ENCODE data around the gene PDE8A. TPM values are rescaled to one million over a fixed set of nuclear protein-coding genes. Genes with fewer than 3 reads are reported as not detected.

Gene PDE8A
- total and polyA plus RNA-seq, 2 donors (not counting 3 experiments of a cell fraction or from before 2014, with no cell fraction given) = 21.3 to 45.7 TPM

- no TSS peak for BruUV-seq (replicated peaks)
- intact Hi-C loops (cut with micrococcal nuclease) = no loop called here
Observed at GRCh38 chr15:85071504-85071903, 89.8 kb downstream of the PDE8A start.

More at GRCh38 chr15:85071504-85071903, 89.8 kb downstream of the PDE8A start:
- Histone ChIP-seq H3K4me1 (ENCODE audit: control insufficient read depth, extremely low read depth, insufficient read depth, low read length) (no peaks in the 10 kb centered on the region), H3K27ac (ENCODE audit: insufficient read depth, low read depth, low read length) (no peak overlapping the region), H3K9me1 (replicated peaks; ENCODE audit: control insufficient read depth, extremely low read depth, insufficient read depth, low read length) (no peaks in the 10 kb centered on the region), H3K36me3 (ENCODE audit: control insufficient read depth in 2 of 2, extremely low read depth in 1 of 2, insufficient read depth in 2 of 2, low read length in 2 of 2) (peaks cover 0 to 6% of the 10 kb centered on the region in 2 experiments), H3K9ac (replicated peaks; ENCODE audit: extremely low read depth, insufficient read depth, low read length) (no peak overlapping the region), H3K9me3 (replicated peaks; ENCODE audit: control insufficient read depth, insufficient read depth, low read length) (no peaks in the 10 kb centered on the region), H3K4me2 (ENCODE audit: insufficient read depth, low read length) (no peak overlapping the region), H4K20me1 (replicated peaks; ENCODE audit: control insufficient read depth, extremely low read depth, insufficient read depth, low read length) (no peaks in the 10 kb centered on the region), H3K79me2 (ENCODE audit: control insufficient read depth, insufficient read depth, low read length) (no peaks in the 10 kb centered on the region), H3K27me3 (ENCODE audit: control insufficient read depth in 2 of 2, insufficient read depth in 2 of 2, low read length in 2 of 2) (no peaks in the 10 kb centered on the region), H3K4me3 (replicated peaks in 1 of 3; ENCODE audit: insufficient read depth in 1 of 3, low read depth in 1 of 3, low read length in 3 of 3) (no peak overlapping the region), H2AFZ (ENCODE audit: low read depth, low read length) (no peak overlapping the region)
- POLR2A ChIA-PET = no interaction called here
- FAIRE-seq = no peak
- TF ChIP-seq EZH2 (IDR thresholded peaks at IDR 0.05; ENCODE audit: borderline replicate concordance, low read depth, low read length, severe bottlenecking) (no peak), JUN (IDR thresholded peaks at IDR 0.05; ENCODE audit: borderline replicate concordance, insufficient read depth, insufficient read length, low read depth) (no peak), CTCF (IDR thresholded peaks at IDR 0.05; ENCODE audit: extremely low read depth in 1 of 2, insufficient read depth in 1 of 2, low read depth in 1 of 2, low read length in 2 of 2) (no peak), GATA2 (IDR thresholded peaks at IDR 0.05; ENCODE audit: insufficient read depth, insufficient read length, low read depth, low read length) (no peak), POLR2AphosphoS5 (IDR thresholded peaks at IDR 0.05; ENCODE audit: insufficient read depth, low read depth, low read length) (no peak)
- dilution Hi-C loops (cut with MboI; ENCODE audit: extremely low pct_ligation_motif_present, low sequenced_read_pairs) = no loop called here
- no peak for DNase-seq (ENCODE audit: low read depth, low spot score)
- CTCF ChIA-PET = interaction anchor here (0.6 to 1.8 kb wide), 3 partner anchors 10 to 222 kb away, joined by 3 to 4 read pairs (median 3); no protein-coding TSS in a partner anchor
